ENCODE measurements around the gene DBP.

Gene DBP

GRCh38 chr19:48627201-48627864 lies 9.8 kb downstream of the DBP start:
- no peak for DNase-seq (ENCODE audit: low read depth in 2 of 2)

- DNase-seq (ENCODE audit: low read depth in 2 of 2), result no peak
Measured at GRCh38 chr19:48625891-48626327, 11.3 kb downstream of the DBP start.

- DNase-seq (ENCODE audit: low read depth in 2 of 2), result no peak
Measured at GRCh38 chr19:48624791-48625723, 12.1 kb downstream of the DBP start.

- DNase-seq (ENCODE audit: low read depth in 2 of 2), result peak; percentile 88 to 98
Measured at GRCh38 chr19:48624067-48624594, 13.0 kb downstream of the DBP start.

GRCh38 chr19:48623556-48624066 lies 13.6 kb downstream of the DBP start:
- DNase-seq (ENCODE audit: low read depth in 2 of 2), result no peak

- DNase-seq (ENCODE audit: low read depth in 2 of 2), result no peak
Measured at GRCh38 chr19:48619692-48620585, 17.2 kb downstream of the DBP start.

GRCh38 chr19:48618916-48619691 lies 18.1 kb downstream of the DBP start, which contains the start of the genes RPL18 and SPHK2:
Gene RPL18 (minus strand): TSS chr19:48619178. CDS start chr19:48619143, 35 bp downstream.
Gene SPHK2 (plus strand): TSS chr19:48619506. CDS start chr19:48620515, 1,009 bp downstream.
- peak; percentile 90 to 92 for DNase-seq (ENCODE audit: low read depth in 2 of 2)

GRCh38 chr19:48618278-48618915 lies 18.8 kb downstream of the DBP start:
- DNase-seq (ENCODE audit: low read depth in 2 of 2), result no peak

GRCh38 chr19:48617146-48617937 lies 19.8 kb downstream of the DBP start:
- DNase-seq (ENCODE audit: low read depth in 2 of 2), result no peak

- DNase-seq (ENCODE audit: low read depth in 2 of 2), result no peak
Measured at GRCh38 chr19:48616491-48617056, 20.6 kb downstream of the DBP start.

- no peak for DNase-seq (ENCODE audit: low read depth in 2 of 2)
Measured at GRCh38 chr19:48616041-48616436, 21.1 kb downstream of the DBP start.

GRCh38 chr19:48615231-48616040 lies 21.7 kb downstream of the DBP start:
- DNase-seq (ENCODE audit: low read depth in 2 of 2), result no peak

GRCh38 chr19:48614436-48615230 lies 22.5 kb downstream of the DBP start, which contains the start of gene FAM83E:
Gene FAM83E (minus strand): TSS chr19:48615076. CDS start chr19:48613372, 1,704 bp downstream.
- DNase-seq (ENCODE audit: low read depth in 2 of 2), result peak in 1 of 2 donors; percentile 32

- DNase-seq (ENCODE audit: low read depth in 2 of 2), result no peak
Measured at GRCh38 chr19:48613852-48614435, 23.2 kb downstream of the DBP start.

- DNase-seq (ENCODE audit: low read depth in 2 of 2), result no peak
Measured at GRCh38 chr19:48613024-48613851, 23.9 kb downstream of the DBP start.

GRCh38 chr19:48611872-48612271 lies 25.3 kb downstream of the DBP start:
- no peak for DNase-seq (ENCODE audit: low read depth in 2 of 2)
